IMR-90 (cell line): Measurements from ENCODE around the gene MFGE8. TPM values are rescaled to one million over a fixed set of nuclear protein-coding genes. Genes with fewer than 3 reads are reported as not detected.

ENCODE experiments used
- ATAC-seq: fragments of 200-7000 bp; cut with Tn5 transposase; 2 replicates; pipeline ENCODE4 v1.9.1; 2020; ENCODE audit warnings: low read depth, mild to moderate bottlenecking, moderate library complexity
- BruUV-seq: library from RNA; stranded (reverse); fragments of 400-500 nt; replicated peaks from 2 replicates; lab custom pipeline; 2021; lab: Mats Ljungman, UMichigan
- CTCF ChIA-PET: fragments of 300-600 bp; formaldehyde crosslinking; extraction: SDS; loops from one replicate; lab custom pipeline; 2021; ENCODE audit warnings: antibody characterized with exemption; lab: Yijun Ruan, JAX
- POLR2A ChIA-PET: fragments of 300-600 bp; sonication (Branson Sonifier 250); formaldehyde crosslinking; loops from one replicate; lab custom pipeline; 2022; ENCODE audit warnings: antibody characterized with exemption; ENCODE audit not compliant: unreplicated experiment; lab: Charles Lee
- DNase-seq: peaks from one replicate; pipeline ENCODE4 v3.0.0; 2013
- H2AFZ ChIP-seq: replicated peaks from 2 replicates; pipeline ENCODE3; 2013; ENCODE audit warnings: low read length, mild to moderate bottlenecking; ENCODE audit not compliant: poor library complexity
- H2AK5ac ChIP-seq: 2 replicates; pipeline ENCODE4 v1.6.1; 2013; ENCODE audit warnings: low read depth, low read length, inconsistent platforms
- H2AK9ac ChIP-seq: replicated peaks from 2 replicates; pipeline ENCODE3; 2013; ENCODE audit warnings: mild to moderate bottlenecking, low read depth, low read length, moderate library complexity; ENCODE audit not compliant: poor library complexity
- H2BK120ac ChIP-seq: 2 replicates; pipeline ENCODE4 v1.6.1; 2013; ENCODE audit warnings: low read depth, low read length, inconsistent platforms
- H2BK15ac ChIP-seq: 3 replicates; pipeline ENCODE4 v1.6.1; 2013; ENCODE audit warnings: low read depth, low read length, inconsistent platforms
- H2BK20ac ChIP-seq: 2 replicates; pipeline ENCODE4 v1.6.1; 2013; ENCODE audit warnings: low read depth, mild to moderate bottlenecking, inconsistent platforms, low read length, moderate library complexity
- H2BK5ac ChIP-seq: 2 replicates; pipeline ENCODE4 v1.6.1; 2013; ENCODE audit warnings: mild to moderate bottlenecking, low read depth, low read length, inconsistent platforms; ENCODE audit not compliant: poor library complexity, severe bottlenecking
- H3K14ac ChIP-seq: replicated peaks from 2 replicates; pipeline ENCODE4 v1.6.1; 2013; ENCODE audit warnings: low read depth, low read length, inconsistent platforms
- H3K18ac ChIP-seq: 2 replicates; pipeline ENCODE4 v1.6.1; 2013; ENCODE audit warnings: low read depth, low read length, control low read depth
- H3K23ac ChIP-seq: 2 replicates; pipeline ENCODE4 v1.6.1; 2013; ENCODE audit warnings: low read depth, low read length, inconsistent platforms
- H3K27ac ChIP-seq: 2 replicates; pipeline ENCODE4 v1.5.1; 2013; ENCODE audit warnings: mild to moderate bottlenecking, control low read depth, low read length; ENCODE audit not compliant: insufficient read depth
- H3K27me3 ChIP-seq: 2 replicates; pipeline ENCODE4 v1.6.1; 2013; ENCODE audit warnings: low read length; ENCODE audit not compliant: control insufficient read depth, insufficient read depth
- H3K36me3 ChIP-seq: 2 replicates; pipeline ENCODE4 v1.6.1; 2013; ENCODE audit warnings: low read length, mixed read lengths; ENCODE audit not compliant: control insufficient read depth, insufficient read depth
- H3K4ac ChIP-seq: 2 replicates; pipeline ENCODE4 v1.6.1; 2013; ENCODE audit warnings: low read depth, low read length, inconsistent platforms
- H3K4me1 ChIP-seq: 2 replicates; pipeline ENCODE4 v1.6.1; 2013; ENCODE audit warnings: low read length, mixed read lengths; ENCODE audit not compliant: control insufficient read depth, insufficient read depth
- H3K4me2 ChIP-seq: 2 replicates; pipeline ENCODE4 v1.6.1; 2013; ENCODE audit warnings: low read depth, mild to moderate bottlenecking, control low read depth, low read length, moderate library complexity
- H3K4me3 ChIP-seq: 2 replicates; pipeline ENCODE4 v1.5.1; 2013; ENCODE audit warnings: low read depth, mild to moderate bottlenecking, control low read depth, low read length, moderate library complexity; ENCODE audit not compliant: insufficient read depth
- H3K56ac ChIP-seq: 2 replicates; pipeline ENCODE4 v1.6.1; 2013; ENCODE audit warnings: low read length, inconsistent platforms; ENCODE audit not compliant: insufficient read depth; ENCODE audit errors: extremely low read depth
- H3K79me1 ChIP-seq, 2 experiments: 2 replicates each; pipeline ENCODE4 v1.6.1; 2013; ENCODE audit warnings: low read length in 2 of 2, inconsistent platforms in 1 of 2, low read depth in 1 of 2
- H3K9ac ChIP-seq: 2 replicates; pipeline ENCODE4 v1.6.1; 2013; ENCODE audit warnings: low read depth, low read length, control low read depth
- H3K9me1 ChIP-seq: 2 replicates; pipeline ENCODE4 v1.6.1; 2013; ENCODE audit warnings: low read length, inconsistent platforms; ENCODE audit not compliant: insufficient read depth
- H3K9me3 ChIP-seq: 2 replicates; pipeline ENCODE4 v1.6.1; 2013; ENCODE audit warnings: low read length; ENCODE audit not compliant: control insufficient read depth, insufficient read depth
- H4K20me1 ChIP-seq: 2 replicates; pipeline ENCODE4 v1.6.1; 2013; ENCODE audit warnings: low read length, inconsistent platforms; ENCODE audit not compliant: insufficient read depth
- H4K5ac ChIP-seq: 2 replicates; pipeline ENCODE4 v1.6.1; 2013; ENCODE audit warnings: mild to moderate bottlenecking, low read depth, low read length, control low read depth
- H4K8ac ChIP-seq, 2 experiments: 2 replicates each; pipeline ENCODE4 v1.6.1; 2013; ENCODE audit warnings: low read depth in 2 of 2, low read length in 2 of 2, control low read depth in 1 of 2, inconsistent platforms in 1 of 2
- H4K91ac ChIP-seq: 2 replicates; pipeline ENCODE4 v1.6.1; 2013; ENCODE audit warnings: low read depth, low read length, inconsistent platforms; ENCODE audit not compliant: insufficient read depth
- BHLHE40 ChIP-seq: fragments of 150-350 bp; IDR thresholded peaks from 2 replicates; pipeline ENCODE4 v1.6.1; 2016; ENCODE audit warnings: mild to moderate bottlenecking, low read depth, low read length
- CEBPB ChIP-seq: IDR thresholded peaks from 2 replicates; pipeline ENCODE4 v1.6.1; 2012; ENCODE audit warnings: low read depth, low read length, improper control_type of control experiment
- CHD1 ChIP-seq: IDR thresholded peaks from 2 replicates; pipeline ENCODE4 v1.6.1; 2012; ENCODE audit warnings: low read depth, low read length, improper control_type of control experiment
- ELK1 ChIP-seq: fragments of 150-350 bp; IDR thresholded peaks from 2 replicates; pipeline ENCODE4 v1.6.1; 2016; ENCODE audit warnings: low read depth, mild to moderate bottlenecking, low read length, moderate library complexity, borderline replicate concordance
- MAFK ChIP-seq: IDR thresholded peaks from 2 replicates; pipeline ENCODE4 v1.6.1; 2012; ENCODE audit warnings: low read depth, low read length, improper control_type of control experiment
- NFE2L2 ChIP-seq: fragments of 150-350 bp; IDR thresholded peaks from 2 replicates; pipeline ENCODE4 v1.6.1; 2016; ENCODE audit warnings: low read depth, mild to moderate bottlenecking, low read length
- POLR2A ChIP-seq: IDR thresholded peaks from 2 replicates; pipeline ENCODE4 v1.6.1; 2012; ENCODE audit warnings: mild to moderate bottlenecking, low read depth, low read length
- RCOR1 ChIP-seq: IDR thresholded peaks from 2 replicates; pipeline ENCODE4 v1.6.1; 2012; ENCODE audit warnings: mild to moderate bottlenecking, low read length, improper control_type of control experiment; ENCODE audit not compliant: insufficient replicate concordance
- USF2 ChIP-seq: fragments of 150-350 bp; IDR thresholded peaks from 2 replicates; pipeline ENCODE4 v1.6.1; 2017; ENCODE audit warnings: mild to moderate bottlenecking, antibody characterized with exemption, low read length, low read depth
- WGBS, 2 experiments: methylation state at CpG; one replicate each; pipeline versions ENCODE4 v1.1.5 to v1.1.7; 2013; ENCODE audit warnings: missing lambda C conversion rate in 2 of 2; ENCODE audit not compliant: insufficient read length in 1 of 2; ENCODE audit errors: extremely low coverage in 2 of 2; 5-methylcytosine and 5-hydroxymethylcytosine counted together
- dilution Hi-C: fragments of 300-500 bp; cut with HindIII; formaldehyde crosslinking; loops from one replicate; pipeline ENCODE4 v1.14.3; 2018; ENCODE audit warnings: low sequenced_read_pairs; ENCODE audit not compliant: unreplicated experiment
- in situ Hi-C: fragments of 300-500 bp; cut with MboI; formaldehyde crosslinking; loops from 3 replicates; pipeline ENCODE4 v1.14.3; 2019; ENCODE audit warnings: low sequenced_read_pairs, inconsistent platforms, mixed read lengths
- intact Hi-C: fragments of 100-400 bp; cut with micrococcal nuclease; formaldehyde crosslinking; loops from 2 replicates; pipeline ENCODE4 v1.10.0; 2022
- polyA plus RNA-seq, 3 experiments: library from polyadenylated mRNA; depleted of rRNA; stranded (reverse); fragments of >200 nt; gene quantifications; 2 replicates each; pipeline ENCODE4 v1.2.3, GENCODE V29; 2012; ENCODE audit warnings: low replicate concordance in 1 of 3
- total RNA-seq: library from RNA; depleted of rRNA; stranded (reverse); fragments of >200 nt; gene quantifications from 2 replicates; pipeline ENCODE4 v1.2.3, GENCODE V29; 2012
- TF ChIP-seq, protein P1 (sequence below): conservative IDR thresholded peaks from 2 replicates; pipeline ENCODE4 v1.5.1; 2012; ENCODE audit warnings: mild to moderate bottlenecking, low read depth, low read length, improper control_type of control experiment

MFGE8 gene
- total and polyA plus RNA-seq, 2 of the 4 experiments (the other 2 are of a cell fraction), result 232 to 1,912 TPM

- Histone ChIP-seq H3K27me3 (no peaks in the 10 kb centered on the region), H2BK5ac (no peak overlapping the region), H3K4ac (no peak overlapping the region), H4K91ac (no peak overlapping the region), H3K23ac (no peak overlapping the region), H4K20me1 (peaks cover 3% of the 10 kb centered on the region; the same call in 1 of the 2 replicates), H3K9me1 (peaks cover 14% of the 10 kb centered on the region; the same call in 1 of the 2 replicates), H3K79me1 (no peaks in the 10 kb centered on the region; a peak in 1 of 4 replicates), H4K8ac (no peak overlapping the region), H3K4me2 (no peak overlapping the region), H2AK5ac (no peak overlapping the region), H2BK15ac (no peak overlapping the region), H3K4me3 (no peak overlapping the region), H3K14ac (no peak overlapping the region), H3K9ac (no peak overlapping the region), H3K9me3 (no peaks in the 10 kb centered on the region), H3K56ac (no peak overlapping the region), H4K5ac (no peak overlapping the region), H3K27ac (no peak overlapping the region), H2BK20ac (no peak overlapping the region), H3K36me3 (peaks cover 2% of the 10 kb centered on the region; the same call in 1 of the 2 replicates), H3K4me1 (peaks cover 5% of the 10 kb centered on the region), H2AK9ac (no peak overlapping the region), H2BK120ac (no peak overlapping the region), H3K18ac (no peak overlapping the region), H2AFZ (no peak overlapping the region)
- ATAC-seq (no peak), DNase-seq (no peak)
- in situ Hi-C loops, result no loop called here
- dilution Hi-C loops, result no loop called here
- CTCF ChIA-PET, result no interaction called here
- no TSS peak for BruUV-seq
- TF ChIP-seq BHLHE40 (no peak), USF2 (no peak), MAFK (no peak), ELK1 (no peak), RCOR1 (no peak), CEBPB (no peak), CHD1 (no peak), POLR2A (no peak), NFE2L2 (no peak)
- TF ChIP-seq, protein P1, sequence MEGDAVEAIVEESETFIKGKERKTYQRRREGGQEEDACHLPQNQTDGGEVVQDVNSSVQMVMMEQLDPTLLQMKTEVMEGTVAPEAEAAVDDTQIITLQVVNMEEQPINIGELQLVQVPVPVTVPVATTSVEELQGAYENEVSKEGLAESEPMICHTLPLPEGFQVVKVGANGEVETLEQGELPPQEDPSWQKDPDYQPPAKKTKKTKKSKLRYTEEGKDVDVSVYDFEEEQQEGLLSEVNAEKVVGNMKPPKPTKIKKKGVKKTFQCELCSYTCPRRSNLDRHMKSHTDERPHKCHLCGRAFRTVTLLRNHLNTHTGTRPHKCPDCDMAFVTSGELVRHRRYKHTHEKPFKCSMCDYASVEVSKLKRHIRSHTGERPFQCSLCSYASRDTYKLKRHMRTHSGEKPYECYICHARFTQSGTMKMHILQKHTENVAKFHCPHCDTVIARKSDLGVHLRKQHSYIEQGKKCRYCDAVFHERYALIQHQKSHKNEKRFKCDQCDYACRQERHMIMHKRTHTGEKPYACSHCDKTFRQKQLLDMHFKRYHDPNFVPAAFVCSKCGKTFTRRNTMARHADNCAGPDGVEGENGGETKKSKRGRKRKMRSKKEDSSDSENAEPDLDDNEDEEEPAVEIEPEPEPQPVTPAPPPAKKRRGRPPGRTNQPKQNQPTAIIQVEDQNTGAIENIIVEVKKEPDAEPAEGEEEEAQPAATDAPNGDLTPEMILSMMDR, result no peak
- WGBS, 2 experiments, result 93% methylated on average over 16 of the region's 18 CpGs; no CpG with 5 or more reads in 1 of the 2 experiments
- POLR2A ChIA-PET, result no interaction called here
- intact Hi-C loops, result no loop called here
Measured at GRCh38 chr15:88887068-88887580, 26.1 kb downstream of the MFGE8 start.
